H9 (cell line): ENCODE results near the gene GAMT. TPM values are rescaled to one million over a fixed set of nuclear protein-coding genes. Genes with fewer than 3 reads are reported as not detected.

Source experiments
- DNase-seq: peaks from one replicate; pipeline ENCODE4 v3.0.0-alpha.2; 2017
- H2AFZ ChIP-seq: one replicate; pipeline ENCODE4 v1.6.1; 2013; ENCODE audit warnings: mild to moderate bottlenecking, low read length, control low read depth, moderate library complexity
- H2AK5ac ChIP-seq: 2 replicates; pipeline ENCODE4 v1.6.1; 2013; ENCODE audit warnings: low read length, control low read depth, mixed read lengths; ENCODE audit not compliant: insufficient read length
- H2BK120ac ChIP-seq: one replicate; pipeline ENCODE4 v1.6.1; 2013; ENCODE audit warnings: low read depth, mild to moderate bottlenecking, low read length, control low read depth, inconsistent platforms; ENCODE audit not compliant: poor library complexity, severe bottlenecking
- H2BK12ac ChIP-seq: 2 replicates; pipeline ENCODE4 v1.6.1; 2013; ENCODE audit warnings: low read length, control low read depth, mixed read lengths, low read depth; ENCODE audit not compliant: insufficient read length
- H2BK15ac ChIP-seq: 2 replicates; pipeline ENCODE4 v1.6.1; 2013; ENCODE audit warnings: low read depth, low read length, control low read depth
- H2BK20ac ChIP-seq: one replicate; pipeline ENCODE4 v1.6.1; 2013; ENCODE audit warnings: low read depth, mild to moderate bottlenecking, low read length, control low read depth, inconsistent platforms; ENCODE audit not compliant: poor library complexity, severe bottlenecking
- H2BK5ac ChIP-seq: 2 replicates; pipeline ENCODE4 v1.6.1; 2013; ENCODE audit warnings: low read length, control low read depth, mixed read lengths; ENCODE audit not compliant: insufficient read length
- H3K14ac ChIP-seq: 2 replicates; pipeline ENCODE4 v1.6.1; 2013; ENCODE audit warnings: low read length, control low read depth; ENCODE audit not compliant: insufficient read depth
- H3K18ac ChIP-seq: 2 replicates; pipeline ENCODE4 v1.6.1; 2013; ENCODE audit warnings: low read depth, mild to moderate bottlenecking, mixed read lengths, low read length, control low read depth; ENCODE audit not compliant: insufficient read length
- H3K23ac ChIP-seq: 2 replicates; pipeline ENCODE4 v1.6.1; 2013; ENCODE audit warnings: low read length, control low read depth, mixed read lengths, low read depth; ENCODE audit not compliant: insufficient read length
- H3K23me2 ChIP-seq: 2 replicates; pipeline ENCODE4 v1.6.1; 2013; ENCODE audit warnings: low read depth, mild to moderate bottlenecking, mixed read lengths, low read length, control low read depth; ENCODE audit not compliant: insufficient read length, poor library complexity, severe bottlenecking
- H3K27ac ChIP-seq: 2 replicates; pipeline ENCODE4 v1.5.1; 2013; ENCODE audit warnings: low read length, control low read depth, mixed read lengths, low read depth; ENCODE audit not compliant: insufficient read length
- H3K27me3 ChIP-seq: 2 replicates; pipeline ENCODE4 v1.6.1; 2013; ENCODE audit warnings: low read length, control low read depth, inconsistent platforms; ENCODE audit not compliant: insufficient read depth
- H3K4ac ChIP-seq: 2 replicates; pipeline ENCODE4 v1.6.1; 2013; ENCODE audit warnings: low read depth, mild to moderate bottlenecking, control low read depth, inconsistent platforms, low read length, moderate library complexity
- H3K4me1 ChIP-seq: 2 replicates; pipeline ENCODE4 v1.6.1; 2013; ENCODE audit warnings: low read length, control low read depth, inconsistent platforms; ENCODE audit not compliant: insufficient read depth
- H3K4me2 ChIP-seq: 2 replicates; pipeline ENCODE4 v1.6.1; 2013; ENCODE audit warnings: low read length, control low read depth, mixed read lengths; ENCODE audit not compliant: insufficient read length, insufficient read depth
- H3K56ac ChIP-seq: 2 replicates; pipeline ENCODE4 v1.6.1; 2013; ENCODE audit warnings: low read depth, mild to moderate bottlenecking, mixed read lengths, low read length, control low read depth; ENCODE audit not compliant: insufficient read length
- H3K79me1 ChIP-seq: 2 replicates; pipeline ENCODE4 v1.6.1; 2013; ENCODE audit warnings: low read depth, mild to moderate bottlenecking, moderate library complexity, low read length, control low read depth, inconsistent platforms; ENCODE audit not compliant: insufficient read depth, poor library complexity, severe bottlenecking
- H3K79me2 ChIP-seq: 2 replicates; pipeline ENCODE4 v1.6.1; 2013; ENCODE audit warnings: low read length, control low read depth, inconsistent platforms; ENCODE audit not compliant: insufficient read depth
- H3K9ac ChIP-seq: 2 replicates; pipeline ENCODE4 v1.6.1; 2013; ENCODE audit warnings: low read length, control low read depth, mixed read lengths; ENCODE audit not compliant: insufficient read length; ENCODE audit errors: extremely low read depth
- H3K9me3 ChIP-seq: one replicate; pipeline ENCODE4 v1.6.1; 2013; ENCODE audit warnings: low read depth, low read length, inconsistent platforms; ENCODE audit not compliant: control insufficient read depth
- H3T11ph ChIP-seq: one replicate; pipeline ENCODE4 v1.6.1; 2013; ENCODE audit warnings: mild to moderate bottlenecking, low read length, control low read depth, inconsistent platforms
- H4K20me1 ChIP-seq: one replicate; pipeline ENCODE4 v1.6.1; 2013; ENCODE audit not compliant: control insufficient read depth, insufficient read length, insufficient read depth
- H4K5ac ChIP-seq: 2 replicates; pipeline ENCODE4 v1.6.1; 2013; ENCODE audit warnings: low read depth, mild to moderate bottlenecking, mixed read lengths, low read length, control low read depth; ENCODE audit not compliant: insufficient read length
- H4K8ac ChIP-seq: replicated peaks from 2 replicates; pipeline ENCODE4 v1.6.1; 2013; ENCODE audit warnings: low read length, control low read depth, mixed read lengths, low read depth; ENCODE audit not compliant: insufficient read length
- H4K91ac ChIP-seq: 2 replicates; pipeline ENCODE4 v1.6.1; 2013; ENCODE audit warnings: low read depth, mild to moderate bottlenecking, moderate library complexity, mixed read lengths, low read length, control low read depth; ENCODE audit not compliant: insufficient read length
- H3K27ac Mint-ChIP-seq, 3 experiments: 2 replicates in 2 of 3; 3 replicates in 1 of 3; pipeline ENCODE4 v1.8.0; 2020 to 2021; ENCODE audit warnings: mixed read lengths in 3 of 3, mild to moderate bottlenecking in 1 of 3, moderate library complexity in 1 of 3
- H3K27me3 Mint-ChIP-seq: 2 replicates; pipeline ENCODE4 v1.8.0; 2021; ENCODE audit warnings: low read depth, mild to moderate bottlenecking, moderate library complexity, mixed read lengths
- H3K36me3 Mint-ChIP-seq, 3 experiments: 2 replicates in 2 of 3; 3 replicates in 1 of 3; pipeline ENCODE4 v1.8.0; 2020 to 2021; ENCODE audit warnings: low read depth in 3 of 3, mixed read lengths in 3 of 3; ENCODE audit not compliant: insufficient read depth in 1 of 3
- H3K4me1 Mint-ChIP-seq, 2 experiments: 2 replicates each; pipeline ENCODE4 v1.8.0; 2020; ENCODE audit warnings: mixed read lengths in 2 of 2
- H3K4me3 Mint-ChIP-seq, 2 experiments: 2 replicates in 1 of 2; 3 replicates in 1 of 2; pipeline ENCODE4 v1.8.0; 2020 to 2021; ENCODE audit warnings: mild to moderate bottlenecking in 2 of 2, mixed read lengths in 2 of 2, moderate library complexity in 1 of 2
- H3K9me3 Mint-ChIP-seq, 2 experiments: 2 replicates in 1 of 2; 3 replicates in 1 of 2; pipeline ENCODE4 v1.8.0; 2020; ENCODE audit warnings: mild to moderate bottlenecking in 2 of 2, mixed read lengths in 2 of 2, moderate library complexity in 1 of 2
- WGBS: extraction: QIAGEN DNeasy Blood & Tissue Kit; methylation state at CpG from one replicate; pipeline ENCODE4 v1.1.7; 2013; ENCODE audit warnings: missing lambda C conversion rate, low lambda C conversion rate, mixed read lengths; ENCODE audit not compliant: insufficient read length; ENCODE audit errors: extremely low coverage; 5-methylcytosine and 5-hydroxymethylcytosine counted together
- total RNA-seq: library from RNA; stranded (reverse); gene quantifications from 2 replicates; pipeline ENCODE4 v1.2.1, GENCODE V29; 2021
- TF ChIP-seq, protein P1 (sequence below): fragments of 200-600 bp; sonication (generic); conservative IDR thresholded peaks from 3 replicates; pipeline ENCODE4 v1.8.0; 2021; ENCODE audit warnings: antibody characterized with exemption, mild to moderate bottlenecking

Gene GAMT
- total RNA-seq, 1 experiment from 2014 or later = 26.6 TPM

DNA sequence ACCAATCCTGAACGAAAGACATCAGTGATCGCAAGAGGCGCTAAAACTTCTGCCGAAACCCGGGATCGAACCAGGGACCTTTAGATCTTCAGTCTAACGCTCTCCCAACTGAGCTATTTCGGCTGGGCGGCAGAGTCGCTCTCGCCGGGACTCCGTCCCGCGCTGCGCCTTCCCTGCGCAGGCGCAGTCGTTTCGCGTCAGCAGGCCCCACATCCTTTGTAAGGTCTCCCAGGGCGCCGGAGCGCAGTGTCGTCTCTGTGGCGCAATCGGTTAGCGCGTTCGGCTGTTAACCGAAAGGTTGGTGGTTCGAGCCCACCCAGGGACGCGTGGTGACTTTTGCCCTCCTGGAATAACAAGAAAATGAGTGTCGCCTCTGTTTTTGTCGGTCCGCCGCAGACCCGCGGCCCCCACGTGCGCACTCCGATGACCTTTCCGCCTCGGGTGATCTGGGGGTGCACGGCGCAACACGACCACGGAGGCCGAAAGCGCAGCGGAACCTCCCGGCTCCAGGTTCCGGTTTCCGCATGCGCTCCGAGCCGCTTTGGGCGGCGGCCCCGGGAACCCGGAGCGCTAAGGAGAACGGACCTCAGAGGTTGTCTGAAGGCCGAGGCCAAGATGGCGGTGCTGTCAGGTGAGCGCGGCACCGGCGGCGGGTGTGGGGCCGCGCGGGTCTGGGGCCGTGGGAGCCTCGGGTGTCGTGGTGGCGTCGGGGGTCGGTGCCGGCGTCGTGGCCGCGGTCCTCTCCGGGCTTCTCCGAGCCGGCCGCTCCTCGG lies 17.8 kb downstream of the GAMT start, which contains the start of gene NDUFS7:
NDUFS7 (plus strand) TSS at position 596 of the 773 bp plus-strand sequence; CDS start at position 616, 20 bp downstream.
- H3K56ac ChIP-seq = no peak within 1 kb of the TSS
- Mint-ChIP-seq H3K9me3 (peaks cover 3 to 5% of the 10 kb centered on the region in 2 experiments; a peak in 2 of 5 replicates), H3K36me3 (peaks cover 2 to 5% (median 4%) of the 10 kb centered on the region in 3 experiments; a peak in 5 of 7 replicates), H3K27me3 (peaks cover 3% of the 10 kb centered on the region), H3K4me1 (peaks cover 13 to 20% of the 10 kb centered on the region in 2 experiments), H3K4me3 (peak within 1 kb of the TSS; percentile 77 to 91), H3K27ac (peak within 1 kb of the TSS; percentile 66 to 96 (median 91); a peak in 6 of 7 replicates)
- no peak within 1 kb of the TSS for H2BK12ac ChIP-seq
- H4K20me1 ChIP-seq = no peaks in the 10 kb centered on the region
- no peak within 1 kb of the TSS for H3T11ph ChIP-seq
- peak within 1 kb of the TSS; percentile 59; the same call in 1 of the 2 replicates for H3K14ac ChIP-seq
- H3K79me1 ChIP-seq = peaks cover 6% of the 10 kb centered on the region
- TF ChIP-seq, protein P1, sequence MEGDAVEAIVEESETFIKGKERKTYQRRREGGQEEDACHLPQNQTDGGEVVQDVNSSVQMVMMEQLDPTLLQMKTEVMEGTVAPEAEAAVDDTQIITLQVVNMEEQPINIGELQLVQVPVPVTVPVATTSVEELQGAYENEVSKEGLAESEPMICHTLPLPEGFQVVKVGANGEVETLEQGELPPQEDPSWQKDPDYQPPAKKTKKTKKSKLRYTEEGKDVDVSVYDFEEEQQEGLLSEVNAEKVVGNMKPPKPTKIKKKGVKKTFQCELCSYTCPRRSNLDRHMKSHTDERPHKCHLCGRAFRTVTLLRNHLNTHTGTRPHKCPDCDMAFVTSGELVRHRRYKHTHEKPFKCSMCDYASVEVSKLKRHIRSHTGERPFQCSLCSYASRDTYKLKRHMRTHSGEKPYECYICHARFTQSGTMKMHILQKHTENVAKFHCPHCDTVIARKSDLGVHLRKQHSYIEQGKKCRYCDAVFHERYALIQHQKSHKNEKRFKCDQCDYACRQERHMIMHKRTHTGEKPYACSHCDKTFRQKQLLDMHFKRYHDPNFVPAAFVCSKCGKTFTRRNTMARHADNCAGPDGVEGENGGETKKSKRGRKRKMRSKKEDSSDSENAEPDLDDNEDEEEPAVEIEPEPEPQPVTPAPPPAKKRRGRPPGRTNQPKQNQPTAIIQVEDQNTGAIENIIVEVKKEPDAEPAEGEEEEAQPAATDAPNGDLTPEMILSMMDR = peak; percentile 26; the same call in 1 of the 3 replicates
- no peak within 1 kb of the TSS for H4K8ac ChIP-seq
- peak; percentile 87 for DNase-seq
- H4K91ac ChIP-seq = no peak within 1 kb of the TSS
- no peak within 1 kb of the TSS for H3K27ac ChIP-seq
- H3K27me3 ChIP-seq = no peaks in the 10 kb centered on the region
- no peak within 1 kb of the TSS for H4K5ac ChIP-seq
- peak within 1 kb of the TSS; percentile 94 for H3K4me2 ChIP-seq
- peaks cover 3% of the 10 kb centered on the region; the same call in 1 of the 2 replicates for H3K79me2 ChIP-seq
- peak within 1 kb of the TSS; percentile 92 for H3K18ac ChIP-seq
- H2AK5ac ChIP-seq = no peak within 1 kb of the TSS
- H2AFZ ChIP-seq = no peak within 1 kb of the TSS
- no peak within 1 kb of the TSS for H2BK20ac ChIP-seq
- no peak within 1 kb of the TSS for H2BK120ac ChIP-seq
- no peak within 1 kb of the TSS for H3K4ac ChIP-seq
- peaks cover 6% of the 10 kb centered on the region for H3K23me2 ChIP-seq
- WGBS = no CpG with 5 or more reads among the region's 90 CpGs
- H3K9ac ChIP-seq = peak within 1 kb of the TSS; percentile 77
- no peak within 1 kb of the TSS for H2BK5ac ChIP-seq
- H2BK15ac ChIP-seq = no peak within 1 kb of the TSS; the same call in 1 of the 2 replicates
- H3K9me3 ChIP-seq = no peaks in the 10 kb centered on the region
- H3K23ac ChIP-seq = no peak within 1 kb of the TSS
- no peaks in the 10 kb centered on the region for H3K4me1 ChIP-seq
